GM21723 (cell line): ENCODE data around the gene TMEM181.
"Not testable (repeated sequence)": the region's sequence is repeated elsewhere in the genome, so short reads cannot be mapped to it uniquely, and the experiment has no call there.

Experiments
- ATAC-seq: cut with Tn5 transposase; IDR thresholded peaks from one replicate; pipeline ENCODE4 v1.9.1; 2021; ENCODE audit warnings: mild to moderate bottlenecking, moderate library complexity; ENCODE audit not compliant: unreplicated experiment

TMEM181 gene

GRCh38 chr6:158591134-158591809 is 31.4 kb downstream of the TMEM181 start:
- no peak for ATAC-seq

- no peak for ATAC-seq
Observed at GRCh38 chr6:158591810-158592209, 31.9 kb downstream of the TMEM181 start.

GRCh38 chr6:158593670-158594069 is 33.8 kb downstream of the TMEM181 start:
- no peak for ATAC-seq

GRCh38 chr6:158595223-158595622 is 35.3 kb downstream of the TMEM181 start:
- no peak for ATAC-seq

- no peak for ATAC-seq
Observed at GRCh38 chr6:158596861-158597260, 37.0 kb downstream of the TMEM181 start.

GRCh38 chr6:158597565-158597964 is 37.7 kb downstream of the TMEM181 start:
- ATAC-seq, result no peak

GRCh38 chr6:158599635-158600034 is 39.7 kb downstream of the TMEM181 start:
- ATAC-seq, result no peak

GRCh38 chr6:158603261-158604047 is 43.6 kb downstream of the TMEM181 start:
- no peak for ATAC-seq

- no peak for ATAC-seq
Observed at GRCh38 chr6:158604048-158604406, 44.1 kb downstream of the TMEM181 start.

- no peak for ATAC-seq
Observed at GRCh38 chr6:158605266-158605878, 45.5 kb downstream of the TMEM181 start.

- not testable (repeated sequence) for ATAC-seq
Observed at GRCh38 chr6:158606011-158606410, 46.1 kb downstream of the TMEM181 start.

- ATAC-seq, result no peak
Observed at GRCh38 chr6:158606935-158607334, 47.0 kb downstream of the TMEM181 start.

- no peak for ATAC-seq
Observed at GRCh38 chr6:158607411-158608170, 47.7 kb downstream of the TMEM181 start.

GRCh38 chr6:158608221-158608620 is 48.3 kb downstream of the TMEM181 start:
- no peak for ATAC-seq

GRCh38 chr6:158609455-158610155 is 49.7 kb downstream of the TMEM181 start:
- no peak for ATAC-seq

GRCh38 chr6:158610319-158610968 is 50.6 kb downstream of the TMEM181 start:
- no peak for ATAC-seq

- ATAC-seq, result no peak
Observed at GRCh38 chr6:158611039-158611438, 51.1 kb downstream of the TMEM181 start.

- no peak for ATAC-seq
Observed at GRCh38 chr6:158611541-158612370, 51.9 kb downstream of the TMEM181 start.

GRCh38 chr6:158614606-158615005 is 54.7 kb downstream of the TMEM181 start:
- not testable (repeated sequence) for ATAC-seq
